ENCODE results near the gene TRPM2. TPM values are rescaled to one million over a fixed set of nuclear protein-coding genes. Genes with fewer than 3 reads are reported as not detected.

The TRPM2 gene
- polyA plus RNA-seq, 5 donors: 0.93 to 2.4 (median 1.6) TPM

DNA sequence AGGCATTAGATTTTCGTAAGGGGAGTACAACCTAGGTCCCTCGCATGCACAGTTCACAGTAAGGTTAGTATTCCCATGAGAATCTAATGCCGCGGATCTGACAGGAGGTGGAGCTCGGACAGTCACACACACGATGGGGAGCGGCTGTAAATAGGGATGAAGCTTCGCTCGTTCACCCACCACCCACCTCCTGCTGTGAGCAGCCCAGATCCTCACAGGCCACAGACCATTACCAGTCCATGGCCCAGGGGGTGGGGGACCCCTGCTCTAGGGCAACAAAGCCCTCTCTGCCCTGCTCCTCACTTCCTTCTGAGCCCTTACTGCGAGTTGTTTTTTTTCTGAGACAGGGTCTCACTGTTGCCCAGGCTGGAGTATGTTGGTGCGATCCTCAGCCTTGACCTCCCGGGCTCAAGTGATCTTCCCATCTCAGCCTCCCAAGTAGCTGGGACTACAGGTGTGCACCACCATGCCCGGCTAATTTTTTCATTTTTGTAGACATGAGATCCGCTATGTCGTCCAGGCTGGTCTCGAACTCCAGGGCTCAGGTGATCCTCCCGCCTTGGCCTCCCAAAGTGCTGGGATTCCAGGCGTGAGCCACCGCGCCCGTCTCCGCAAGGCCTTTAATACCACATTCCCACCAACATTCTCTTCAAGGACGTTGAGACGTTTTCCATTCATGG, 21.3 kb downstream of the TRPM2 start:
- no peak for DNase-seq

DNA sequence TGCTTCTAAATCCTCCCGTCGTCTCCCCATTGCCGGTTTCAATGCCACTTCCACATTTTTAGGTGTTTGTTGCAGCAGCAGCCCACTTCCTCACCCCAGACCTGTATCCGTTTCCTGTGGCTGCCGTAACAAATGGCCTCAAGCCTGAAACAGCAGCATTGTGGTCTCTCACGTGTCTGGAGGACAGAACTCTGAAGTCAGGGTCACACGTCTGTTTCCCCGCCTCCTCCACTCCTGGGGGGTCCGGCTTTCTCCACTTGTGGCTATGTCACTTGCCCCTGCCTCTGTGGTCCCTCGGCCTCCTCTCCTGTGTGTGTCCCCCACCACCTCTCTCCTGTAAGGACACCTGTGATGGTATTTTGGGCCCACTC, 21.8 kb downstream of the TRPM2 start:
- no peak for DNase-seq

DNA sequence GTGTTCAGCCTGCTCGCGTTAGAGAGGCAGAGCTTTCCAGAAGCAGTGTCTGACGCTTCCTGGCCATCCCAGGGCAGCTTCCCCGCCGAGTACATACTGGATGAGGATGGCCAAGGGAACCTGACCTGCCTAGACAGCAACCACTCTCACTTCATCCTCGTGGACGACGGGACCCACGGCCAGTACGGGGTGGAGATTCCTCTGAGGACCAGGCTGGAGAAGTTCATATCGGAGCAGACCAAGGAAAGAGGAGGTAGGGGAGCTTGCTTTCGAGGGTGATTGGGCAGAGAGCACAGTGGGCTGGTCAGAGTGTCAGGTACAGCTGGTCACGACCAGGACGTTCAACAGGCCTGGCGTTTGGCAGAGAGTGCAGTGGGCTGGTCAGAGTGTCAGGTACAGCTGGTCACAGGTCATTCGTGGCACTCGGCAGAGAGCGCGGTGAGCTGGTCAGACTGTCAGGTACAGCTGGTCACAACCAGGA, 22.4 kb downstream of the TRPM2 start:
- DNase-seq: no peak

DNA sequence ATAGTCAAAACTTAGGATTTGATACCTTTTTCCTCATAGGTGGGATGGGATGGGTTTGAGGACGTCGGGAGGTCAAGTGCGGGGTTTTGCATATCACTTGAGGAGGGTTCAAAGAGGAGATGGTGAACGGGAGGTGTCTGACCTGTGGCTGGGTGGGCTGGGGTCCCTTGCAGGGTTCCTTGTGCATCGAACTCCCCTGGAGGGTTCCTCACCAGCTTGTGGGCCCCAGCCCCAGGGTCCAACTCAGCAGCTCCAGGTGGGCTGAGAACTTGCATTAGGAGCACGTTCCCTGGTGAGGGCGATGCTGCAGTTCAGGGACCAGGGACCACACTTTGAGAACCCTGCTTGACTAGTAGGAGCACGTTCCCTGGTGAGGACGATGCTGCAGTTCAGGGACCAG, 23.2 kb downstream of the TRPM2 start:
- no peak for DNase-seq

DNA sequence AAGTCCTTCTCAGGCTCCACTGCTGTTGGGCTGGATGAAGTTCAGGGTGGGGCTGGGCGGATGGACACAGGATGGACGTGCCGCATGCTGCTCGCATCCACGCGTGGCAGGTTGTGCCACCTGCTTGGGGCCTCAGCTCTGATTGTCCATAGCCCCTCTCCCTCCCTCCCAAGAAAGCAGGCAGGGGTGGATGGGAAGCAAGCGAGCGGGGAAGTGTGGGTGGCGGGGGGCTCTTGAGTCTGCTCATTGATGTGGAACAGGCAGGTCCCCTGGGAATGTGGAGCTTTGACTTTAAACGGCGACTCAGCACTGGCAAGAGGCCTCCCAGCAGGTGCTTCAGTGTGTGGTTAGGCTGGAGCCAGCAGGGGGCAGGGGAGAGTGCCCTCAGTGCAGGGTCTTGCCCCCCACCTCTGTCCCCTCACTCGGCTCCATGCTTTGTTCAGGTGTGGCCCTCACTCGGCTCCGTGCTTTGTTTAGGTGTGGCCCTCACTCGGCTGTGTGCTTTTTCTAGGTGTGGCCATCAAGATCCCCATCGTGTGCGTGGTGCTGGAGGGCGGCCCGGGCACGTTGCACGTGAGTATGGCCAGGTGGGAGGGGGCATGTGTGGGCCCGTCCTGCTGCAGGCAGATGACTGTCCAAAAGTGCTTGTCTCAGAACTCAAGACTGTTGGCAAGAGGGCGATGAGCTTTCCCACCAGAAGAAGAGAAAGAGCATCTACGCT, 23.9 kb downstream of the TRPM2 start:
- DNase-seq: no peak

DNA sequence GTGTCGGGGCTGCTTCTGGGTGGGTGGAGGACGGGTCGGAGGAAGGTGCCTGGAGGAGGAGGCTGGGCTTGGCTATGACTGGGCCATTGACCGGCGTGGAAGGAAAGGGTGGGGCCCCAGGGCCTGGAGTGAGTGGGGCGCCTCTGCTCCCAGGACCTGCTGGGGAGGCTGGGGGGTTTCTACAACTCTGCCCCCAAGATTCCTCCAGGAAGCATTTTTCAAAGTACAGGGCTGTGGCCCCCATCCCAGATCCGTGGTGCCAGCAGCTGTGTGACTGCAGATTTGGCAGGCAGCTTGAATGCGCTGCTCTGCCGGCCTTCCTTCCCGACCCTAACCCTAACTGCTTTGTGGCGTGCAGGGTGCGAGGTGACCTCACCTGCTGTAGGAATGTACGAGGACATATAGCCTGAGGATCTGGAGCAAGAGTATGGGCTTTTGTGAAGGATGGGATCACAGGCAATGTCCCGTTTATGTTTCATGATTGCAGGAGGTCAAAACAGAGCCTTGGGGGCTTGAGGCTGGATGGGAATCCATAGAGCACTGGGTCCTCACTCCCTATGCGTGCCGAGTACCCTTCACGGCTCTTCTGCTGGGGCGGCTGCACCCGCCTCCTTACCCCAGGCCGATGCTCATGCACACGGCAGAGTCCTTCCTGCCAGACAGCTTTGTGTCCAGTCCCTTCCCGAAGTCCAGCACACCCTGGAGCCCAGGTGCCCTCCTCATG, 24.7 kb downstream of the TRPM2 start:
- DNase-seq: no peak

DNA sequence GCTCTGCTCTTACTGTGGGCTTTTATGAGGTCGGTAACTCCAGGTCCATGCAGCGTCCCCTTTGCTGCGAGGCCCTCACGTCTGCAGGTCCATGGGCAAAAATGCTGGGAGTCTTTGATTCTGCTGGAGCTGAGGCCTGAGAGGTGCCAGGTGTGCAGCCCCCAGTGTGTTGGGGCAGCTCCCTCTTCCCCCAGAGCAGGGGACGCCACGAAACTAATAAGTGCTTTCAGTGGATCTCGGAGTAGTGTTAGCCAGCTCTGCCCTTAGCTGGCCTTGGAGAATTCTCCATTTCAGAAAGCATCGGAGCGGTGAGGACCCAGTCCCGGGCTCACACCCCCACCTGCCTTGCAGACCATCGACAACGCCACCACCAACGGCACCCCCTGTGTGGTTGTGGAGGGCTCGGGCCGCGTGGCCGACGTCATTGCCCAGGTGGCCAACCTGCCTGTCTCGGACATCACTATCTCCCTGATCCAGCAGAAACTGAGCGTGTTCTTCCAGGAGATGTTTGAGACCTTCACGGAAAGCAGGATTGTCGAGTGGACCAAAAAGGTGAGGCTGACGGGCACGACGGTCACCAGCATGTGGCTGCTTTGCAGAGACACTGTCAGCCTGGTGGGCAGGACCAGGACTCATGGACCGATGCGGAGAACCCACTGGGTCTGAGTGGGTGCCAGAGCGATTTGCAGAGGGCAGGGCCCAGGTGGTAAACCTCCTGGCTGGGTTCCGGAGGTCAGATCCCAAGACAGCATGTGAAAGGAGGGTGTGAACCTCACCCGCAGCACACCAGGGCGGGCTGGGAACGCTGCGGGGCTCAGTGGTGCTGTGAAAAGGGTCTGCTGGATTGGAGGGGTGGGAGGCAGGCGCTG, 25.5 kb downstream of the TRPM2 start:
- DNase-seq: no peak

DNA sequence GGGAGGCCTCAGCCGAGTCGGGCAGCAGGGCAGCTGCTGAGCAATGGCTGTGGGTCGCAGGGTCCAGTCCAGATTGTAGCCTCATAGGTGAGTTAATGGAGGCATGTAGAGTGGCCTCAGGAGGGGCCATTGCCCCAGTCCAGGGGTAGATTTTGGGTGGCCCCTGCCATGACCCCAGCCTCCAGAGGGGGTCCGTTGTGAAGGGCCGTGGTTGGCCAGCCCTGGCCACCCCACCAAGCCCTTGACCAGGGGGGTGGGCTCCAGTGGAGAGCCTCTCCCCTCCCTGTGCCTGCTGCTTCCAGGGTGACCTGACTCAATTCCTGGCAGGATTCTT, 26.1 kb downstream of the TRPM2 start:
- no peak for DNase-seq

DNA sequence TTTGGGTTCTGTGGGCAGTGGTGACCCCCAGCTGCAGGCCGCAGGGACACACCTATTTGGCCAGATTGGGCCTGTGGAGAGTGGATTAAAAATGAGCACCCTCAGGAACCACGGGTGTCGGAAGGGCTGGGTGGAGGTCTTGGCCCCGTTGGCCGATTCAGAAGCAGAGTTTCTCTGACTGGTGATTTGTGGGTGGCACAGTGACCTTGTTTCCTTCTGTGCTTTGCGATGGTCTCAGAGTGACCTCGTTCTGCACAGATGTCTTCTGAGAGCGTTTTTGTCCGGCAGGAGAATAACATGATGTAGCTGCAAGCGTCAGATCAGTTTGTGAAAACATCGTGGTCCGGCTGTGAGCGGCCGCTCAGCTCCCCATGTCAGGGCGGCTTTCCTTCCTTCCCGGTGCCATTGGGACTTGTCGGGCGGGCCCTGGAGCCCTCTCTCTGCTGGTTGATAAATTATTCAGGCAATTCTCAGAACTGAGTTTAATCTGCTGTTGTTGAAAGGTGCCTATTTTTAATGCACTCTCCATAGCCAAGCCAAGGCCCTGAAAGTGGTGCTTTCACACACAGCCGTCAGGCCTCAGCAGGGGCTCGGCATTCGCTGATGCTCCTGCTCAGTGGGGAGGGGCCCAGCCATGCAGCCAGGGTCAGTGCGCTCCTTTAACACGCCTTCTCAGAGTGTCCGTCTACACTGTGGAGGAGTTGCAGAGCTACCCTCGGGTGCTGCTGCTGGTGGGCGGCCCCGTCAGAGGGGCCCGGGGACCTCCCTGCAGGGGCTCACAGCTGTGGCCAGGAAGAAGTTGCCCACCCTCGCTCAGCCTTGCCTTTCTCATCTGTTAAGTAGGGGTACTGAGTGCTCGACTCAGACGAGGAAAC, 26.8 kb downstream of the TRPM2 start:
- no peak for DNase-seq

DNA sequence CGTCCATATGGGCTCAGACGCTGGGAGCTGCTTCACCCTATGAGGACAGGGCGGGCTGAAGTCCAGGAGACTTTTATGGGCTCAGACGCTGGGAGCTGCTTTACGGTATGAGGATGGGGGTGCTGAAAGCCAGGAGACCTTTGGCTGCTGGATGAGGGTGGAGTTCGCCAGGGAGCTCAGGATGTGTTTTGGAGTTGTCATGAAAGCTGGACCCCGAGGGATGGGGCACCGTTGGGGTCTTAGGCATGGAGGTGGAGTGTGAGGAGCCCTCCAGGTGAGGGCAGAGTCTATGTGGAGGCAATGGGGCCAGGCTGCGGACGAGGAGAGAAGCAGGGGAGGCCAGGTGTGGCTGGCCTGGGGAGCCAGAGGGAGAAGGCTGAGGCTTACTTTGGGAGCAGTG, 27.5 kb downstream of the TRPM2 start:
- no peak for DNase-seq

DNA sequence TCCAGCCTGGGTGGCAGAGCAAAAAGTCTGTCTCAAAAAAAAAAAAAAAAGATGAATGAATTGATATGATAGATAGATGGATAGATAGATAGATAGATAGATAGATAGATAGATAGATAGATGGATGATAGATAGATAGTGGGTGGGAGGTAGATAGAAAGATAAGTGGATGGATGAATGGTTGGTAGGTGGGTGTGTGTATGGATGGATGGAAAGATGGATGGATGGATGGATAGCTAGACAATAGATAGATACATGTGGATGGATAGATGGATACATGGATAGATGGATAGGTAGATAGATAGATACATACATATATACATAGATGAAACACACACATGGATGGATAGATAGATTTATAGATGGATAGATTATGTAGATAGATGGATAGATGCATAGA, 28.5 kb downstream of the TRPM2 start:
- DNase-seq: no peak

DNA sequence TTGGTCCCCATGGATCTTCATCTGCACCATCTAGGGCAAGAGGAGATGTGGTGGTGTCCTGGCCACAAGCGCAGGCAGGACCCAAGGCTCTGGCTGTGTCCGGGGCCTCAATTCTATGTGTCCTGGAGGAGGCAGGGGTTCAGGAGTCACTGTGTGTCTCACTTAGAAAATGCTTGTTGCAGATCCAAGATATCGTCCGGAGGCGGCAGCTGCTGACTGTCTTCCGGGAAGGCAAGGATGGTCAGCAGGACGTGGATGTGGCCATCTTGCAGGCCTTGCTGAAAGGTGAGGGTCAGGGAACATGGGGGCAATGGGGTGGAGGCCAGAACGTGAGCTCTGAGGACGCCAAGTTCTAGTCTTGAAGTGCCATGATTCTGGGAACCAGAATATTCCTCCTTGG, 29.1 kb downstream of the TRPM2 start:
- no peak for DNase-seq

DNA sequence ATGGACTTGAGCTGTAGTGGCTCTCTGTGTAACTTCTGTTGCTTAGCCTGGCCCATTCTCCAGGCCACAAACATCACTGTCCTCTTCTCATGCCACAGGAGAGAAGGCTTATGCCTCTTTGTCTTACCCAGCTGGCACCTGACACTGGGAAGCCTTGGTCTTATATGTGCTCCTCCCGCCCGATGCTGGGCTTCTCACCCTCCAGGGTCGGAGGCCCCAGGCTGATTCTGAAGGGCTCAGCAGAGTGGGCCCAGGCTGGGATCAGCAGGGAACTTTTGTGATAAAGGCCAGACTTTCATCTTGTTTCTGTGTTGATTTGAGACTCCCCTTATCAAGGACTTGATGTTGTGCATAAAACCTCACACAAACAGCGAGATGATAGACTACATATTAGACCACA, 29.8 kb downstream of the TRPM2 start:
- DNase-seq: no peak

DNA sequence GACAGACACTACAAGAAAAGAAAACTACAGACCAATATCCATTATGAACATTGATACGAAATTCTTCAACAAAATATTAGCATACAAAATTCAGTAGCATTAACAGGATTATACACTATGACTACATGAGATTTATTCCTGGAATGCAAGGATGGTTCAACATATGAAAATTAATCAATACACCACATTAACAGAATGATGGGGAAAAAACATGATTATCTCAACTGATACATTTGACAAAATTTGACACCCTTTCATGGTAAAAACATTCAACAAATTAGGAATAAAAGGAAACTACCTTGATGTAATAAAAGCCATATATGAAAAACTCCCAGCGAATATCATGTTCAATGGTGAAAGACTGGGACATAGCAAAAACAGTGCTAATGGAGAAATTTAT, 31.5 kb downstream of the TRPM2 start:
- no peak for DNase-seq

DNA sequence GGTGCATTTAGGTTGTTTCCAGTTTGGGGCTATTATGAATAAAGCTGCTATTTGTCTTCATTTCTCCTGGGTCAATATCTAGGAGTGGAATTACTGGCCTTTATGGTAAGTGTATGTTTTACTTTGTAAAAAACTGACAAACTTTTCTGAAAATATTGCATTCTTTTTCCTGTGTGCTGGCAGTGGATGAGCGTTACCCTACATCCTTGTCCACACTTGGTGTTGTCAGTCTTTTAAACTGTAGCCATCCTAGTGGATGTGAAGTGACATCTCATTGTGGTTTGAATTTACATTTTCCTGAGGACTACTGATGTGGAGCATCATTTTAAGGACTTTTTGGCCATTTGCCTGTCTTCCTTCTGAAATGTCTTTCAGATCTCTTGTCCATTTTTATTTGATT, 35.9 kb downstream of the TRPM2 start:
- DNase-seq: no peak

DNA sequence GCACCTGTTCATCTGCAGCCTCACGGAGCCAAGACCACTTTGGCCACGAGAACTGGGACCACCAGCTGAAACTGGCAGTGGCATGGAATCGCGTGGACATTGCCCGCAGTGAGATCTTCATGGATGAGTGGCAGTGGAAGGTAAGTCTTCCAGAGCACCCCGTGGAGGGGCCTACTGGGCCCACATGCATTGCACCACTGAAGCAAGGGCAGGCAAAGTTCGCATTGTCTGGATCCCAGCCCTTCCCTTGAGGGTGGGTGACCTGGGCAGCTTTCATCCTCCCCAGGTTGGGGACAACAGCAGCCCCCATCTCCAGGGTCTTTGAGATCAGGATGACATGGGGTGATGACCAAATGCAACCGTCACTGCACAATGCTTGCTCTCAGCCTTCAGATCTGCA, 37.5 kb downstream of the TRPM2 start:
- DNase-seq: no peak

DNA sequence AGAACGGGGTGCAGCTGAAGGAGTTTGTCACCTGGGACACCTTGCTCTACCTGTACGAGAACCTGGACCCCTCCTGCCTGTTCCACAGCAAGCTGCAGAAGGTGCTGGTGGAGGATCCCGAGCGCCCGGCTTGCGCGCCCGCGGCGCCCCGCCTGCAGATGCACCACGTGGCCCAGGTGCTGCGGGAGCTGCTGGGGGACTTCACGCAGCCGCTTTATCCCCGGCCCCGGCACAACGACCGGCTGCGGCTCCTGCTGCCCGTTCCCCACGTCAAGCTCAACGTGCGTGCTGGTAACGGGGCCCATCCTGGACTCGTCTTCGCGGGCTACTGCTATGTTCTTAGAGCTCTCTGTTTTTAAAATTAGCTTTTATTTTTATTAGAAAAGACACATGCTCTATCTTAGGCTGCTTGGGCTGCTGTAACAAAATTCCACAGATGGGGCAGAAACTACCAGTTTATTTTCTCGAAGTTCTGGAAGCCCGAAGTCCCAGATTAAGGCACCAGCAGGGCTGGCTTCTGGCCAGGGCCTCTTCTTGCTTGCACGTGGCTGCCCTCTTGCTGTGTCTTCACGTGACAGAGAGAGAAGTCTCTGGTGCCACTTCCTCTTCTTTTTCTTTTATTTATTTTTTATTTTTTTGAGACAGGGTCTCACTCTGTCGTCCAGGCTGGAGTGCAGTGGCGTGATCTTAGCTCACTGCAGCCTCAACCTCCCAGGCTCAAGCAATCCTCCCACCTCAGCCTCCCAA, 38.1 kb downstream of the TRPM2 start:
- no peak for DNase-seq

DNA sequence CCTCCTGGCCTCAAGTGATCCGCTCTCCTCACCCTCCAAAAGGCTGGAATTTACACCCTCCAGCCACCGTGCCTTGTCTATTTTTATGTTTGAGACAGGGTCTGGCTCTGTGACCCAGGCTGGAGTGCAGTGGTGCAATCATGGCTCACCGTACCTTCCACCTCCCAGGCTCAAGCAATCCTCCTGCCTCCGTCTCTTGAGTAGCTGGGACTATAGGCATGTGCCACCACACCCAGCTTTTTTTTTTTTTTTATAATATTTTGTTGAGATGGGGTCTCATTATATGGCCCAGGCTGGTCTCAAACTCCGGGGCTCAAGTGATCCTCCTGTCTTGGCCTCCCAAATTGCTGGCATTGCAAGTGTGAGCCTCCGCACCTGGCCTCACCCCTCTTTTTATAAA, 38.8 kb downstream of the TRPM2 start:
- no peak for DNase-seq

DNA sequence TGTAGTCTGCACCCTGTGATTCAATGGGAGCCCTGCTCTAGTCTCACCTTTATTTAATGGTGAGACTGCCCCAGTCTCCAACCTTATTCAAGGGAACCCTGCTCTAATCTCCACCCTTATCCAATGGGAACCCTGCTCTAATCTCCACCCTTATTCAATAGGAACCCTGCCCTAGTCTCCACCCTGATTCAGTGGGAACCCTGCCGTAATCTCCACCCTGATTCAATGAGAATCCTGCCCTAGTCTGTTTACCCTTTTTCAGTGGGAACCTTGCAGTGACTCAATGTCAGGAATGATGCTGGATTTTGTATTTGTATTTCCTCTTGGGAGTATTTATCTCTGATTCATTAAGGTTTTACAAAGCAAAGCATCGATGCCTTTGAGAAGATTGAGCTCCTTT, 39.5 kb downstream of the TRPM2 start:
- no peak for DNase-seq

DNA sequence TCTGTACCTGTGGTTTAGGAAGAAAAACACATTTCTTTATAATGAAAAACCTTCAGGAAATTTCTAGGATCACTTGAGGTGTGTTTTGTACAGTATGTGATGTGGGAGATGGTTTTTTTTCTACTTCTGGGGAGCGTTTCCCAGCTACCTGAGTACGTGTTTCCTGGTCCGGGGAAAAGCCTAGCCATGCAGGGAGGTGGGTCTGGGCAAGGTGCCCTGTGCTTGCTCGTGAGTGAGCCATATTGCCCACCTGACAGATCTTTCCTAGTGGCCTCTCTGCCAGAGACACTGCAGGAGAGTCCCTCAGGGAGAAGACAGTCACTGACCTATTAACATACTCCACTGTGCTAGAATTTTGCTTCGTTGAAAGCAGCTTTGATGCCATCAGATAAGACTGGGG, 41.3 kb downstream of the TRPM2 start:
- no peak for DNase-seq
